Caco-2 (cell line): Measurements from ENCODE around the gene ADORA1. TPM values are rescaled to one million over a fixed set of nuclear protein-coding genes. Genes with fewer than 3 reads are reported as not detected.

Experiments used
- BruUV-seq: library from RNA; stranded (reverse); fragments of 400-500 nt; replicated peaks from 2 replicates; lab custom pipeline; 2021; lab: Mats Ljungman, UMichigan
- CTCF ChIA-PET: fragments of 300-600 bp; sonication (Branson Sonifier 250); formaldehyde crosslinking; loops from one replicate; lab custom pipeline; 2022; ENCODE audit warnings: antibody characterized with exemption; lab: Charles Lee
- POLR2A ChIA-PET: fragments of 300-600 bp; sonication (Branson Sonifier 250); formaldehyde crosslinking; loops from one replicate; lab custom pipeline; 2022; ENCODE audit warnings: antibody characterized with exemption; lab: Charles Lee
- DNase-seq, 2 experiments: peaks; one replicate each; pipeline versions ENCODE4 v3.0.0 to v3.0.0-alpha.2; 2020 to 2022
- H3K27me3 ChIP-seq: replicated peaks from 2 replicates; pipeline ENCODE4 v1.6.0; 2011; ENCODE audit warnings: low read length; ENCODE audit not compliant: control insufficient read depth, insufficient read depth
- H3K36me3 ChIP-seq: 2 replicates; pipeline ENCODE4 v1.5.1; 2011; ENCODE audit warnings: low read length; ENCODE audit not compliant: control insufficient read depth, insufficient read depth
- H3K4me1 ChIP-seq: fragments of 250-450 bp; sonication (Bioruptor Pico); 2 replicates; pipeline ENCODE4 v1.5.1; 2020; ENCODE audit warnings: mild to moderate bottlenecking
- H3K4me3 ChIP-seq: 2 replicates; pipeline ENCODE4 v1.5.1; 2011; ENCODE audit warnings: low read depth, mild to moderate bottlenecking, control low read depth, low read length
- H3K9me3 ChIP-seq: fragments of 250-450 bp; sonication (Bioruptor Pico); 2 replicates; pipeline ENCODE4 v1.5.1; 2020; ENCODE audit warnings: mild to moderate bottlenecking, moderate library complexity
- H3K27ac Mint-ChIP-seq: one replicate; pipeline ENCODE4 v1.8.0; 2022; ENCODE audit warnings: mixed read lengths; ENCODE audit not compliant: unreplicated experiment
- H3K27me3 Mint-ChIP-seq: one replicate; pipeline ENCODE4 v1.8.0; 2022; ENCODE audit warnings: mixed read lengths; ENCODE audit not compliant: insufficient read depth, unreplicated experiment
- H3K36me3 Mint-ChIP-seq: one replicate; pipeline ENCODE4 v1.8.0; 2022; ENCODE audit warnings: mild to moderate bottlenecking, mixed read lengths; ENCODE audit not compliant: insufficient read depth, unreplicated experiment
- H3K4me1 Mint-ChIP-seq: one replicate; pipeline ENCODE4 v1.8.0; 2022; ENCODE audit warnings: low read depth, mixed read lengths; ENCODE audit not compliant: unreplicated experiment
- H3K4me3 Mint-ChIP-seq: one replicate; pipeline ENCODE4 v1.8.0; 2022; ENCODE audit warnings: mild to moderate bottlenecking, moderate library complexity, mixed read lengths; ENCODE audit not compliant: unreplicated experiment
- H3K9me3 Mint-ChIP-seq: one replicate; pipeline ENCODE4 v1.8.0; 2022; ENCODE audit warnings: mixed read lengths; ENCODE audit not compliant: unreplicated experiment
- intact Hi-C: fragments of 100-400 bp; cut with micrococcal nuclease; formaldehyde crosslinking; loops from one replicate; pipeline ENCODE4 v1.10.0; 2022; ENCODE audit not compliant: unreplicated experiment
- total RNA-seq: library from RNA; stranded (reverse); gene quantifications from 2 replicates; pipeline ENCODE4 v1.2.3, GENCODE V29; 2022
- TF ChIP-seq, protein P1 (sequence below), 2 experiments: fragments of 200-600 bp in 1 of 2; IDR thresholded peaks; 1 replicate in 1 of 2; 2 replicates in 1 of 2; pipeline versions ENCODE4 v1.5.1 to v1.8.0; 2011 to 2022; ENCODE audit warnings: antibody characterized with exemption in 1 of 2, control low read depth in 1 of 2, inconsistent platforms in 1 of 2, low read depth in 1 of 2, low read length in 1 of 2, mild to moderate bottlenecking in 1 of 2, moderate library complexity in 1 of 2; ENCODE audit not compliant: insufficient read depth in 1 of 2, severe bottlenecking in 1 of 2, unreplicated experiment in 1 of 2

Gene ADORA1
- total RNA-seq, 1 experiment from 2014 or later: 46.0 TPM

DNA sequence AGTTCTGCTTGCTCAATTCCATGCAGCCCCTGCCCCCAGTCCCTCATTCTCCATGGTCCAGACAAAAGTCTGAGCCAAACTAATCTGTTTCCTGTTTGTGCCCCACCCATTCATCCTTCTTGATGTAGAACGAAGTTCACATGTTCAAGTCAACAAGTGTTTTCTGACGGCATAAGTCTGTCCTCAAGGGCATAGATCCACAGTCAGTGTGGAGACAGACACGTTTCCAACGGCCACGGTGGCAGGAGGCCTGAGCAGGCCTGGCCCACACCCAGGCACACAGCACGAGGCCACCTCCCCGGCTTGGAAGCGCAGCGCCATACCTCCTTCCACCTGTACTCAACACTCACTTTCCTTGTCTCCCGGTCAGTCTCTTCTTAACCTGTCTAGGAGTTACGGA lies 16.1 kb downstream of the ADORA1 start:
- CTCF ChIA-PET: no interaction called here
- no peak overlapping the region for H3K27ac Mint-ChIP-seq
- DNase-seq: no peak
- H3K9me3 Mint-ChIP-seq: no peaks in the 10 kb centered on the region
- TF ChIP-seq, protein P1, sequence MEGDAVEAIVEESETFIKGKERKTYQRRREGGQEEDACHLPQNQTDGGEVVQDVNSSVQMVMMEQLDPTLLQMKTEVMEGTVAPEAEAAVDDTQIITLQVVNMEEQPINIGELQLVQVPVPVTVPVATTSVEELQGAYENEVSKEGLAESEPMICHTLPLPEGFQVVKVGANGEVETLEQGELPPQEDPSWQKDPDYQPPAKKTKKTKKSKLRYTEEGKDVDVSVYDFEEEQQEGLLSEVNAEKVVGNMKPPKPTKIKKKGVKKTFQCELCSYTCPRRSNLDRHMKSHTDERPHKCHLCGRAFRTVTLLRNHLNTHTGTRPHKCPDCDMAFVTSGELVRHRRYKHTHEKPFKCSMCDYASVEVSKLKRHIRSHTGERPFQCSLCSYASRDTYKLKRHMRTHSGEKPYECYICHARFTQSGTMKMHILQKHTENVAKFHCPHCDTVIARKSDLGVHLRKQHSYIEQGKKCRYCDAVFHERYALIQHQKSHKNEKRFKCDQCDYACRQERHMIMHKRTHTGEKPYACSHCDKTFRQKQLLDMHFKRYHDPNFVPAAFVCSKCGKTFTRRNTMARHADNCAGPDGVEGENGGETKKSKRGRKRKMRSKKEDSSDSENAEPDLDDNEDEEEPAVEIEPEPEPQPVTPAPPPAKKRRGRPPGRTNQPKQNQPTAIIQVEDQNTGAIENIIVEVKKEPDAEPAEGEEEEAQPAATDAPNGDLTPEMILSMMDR (IDR thresholded peaks at IDR 0.05; ENCODE audit: insufficient read depth in 1 of 2, low read depth in 1 of 2, low read length in 1 of 2, severe bottlenecking in 1 of 2, unreplicated experiment in 1 of 2): no peak
- no peaks in the 10 kb centered on the region for H3K9me3 ChIP-seq
- no peak overlapping the region for H3K4me3 Mint-ChIP-seq
- no peaks in the 10 kb centered on the region for H3K36me3 ChIP-seq
- H3K4me1 ChIP-seq: no peaks in the 10 kb centered on the region
- no TSS peak for BruUV-seq
- H3K36me3 Mint-ChIP-seq: peaks cover 7% of the 10 kb centered on the region
- POLR2A ChIA-PET: no interaction called here
- no peak overlapping the region for H3K4me3 ChIP-seq
- H3K27me3 ChIP-seq: no peaks in the 10 kb centered on the region
- intact Hi-C loops: no loop called here
- no peaks in the 10 kb centered on the region for H3K27me3 Mint-ChIP-seq
- no peaks in the 10 kb centered on the region for H3K4me1 Mint-ChIP-seq

DNA sequence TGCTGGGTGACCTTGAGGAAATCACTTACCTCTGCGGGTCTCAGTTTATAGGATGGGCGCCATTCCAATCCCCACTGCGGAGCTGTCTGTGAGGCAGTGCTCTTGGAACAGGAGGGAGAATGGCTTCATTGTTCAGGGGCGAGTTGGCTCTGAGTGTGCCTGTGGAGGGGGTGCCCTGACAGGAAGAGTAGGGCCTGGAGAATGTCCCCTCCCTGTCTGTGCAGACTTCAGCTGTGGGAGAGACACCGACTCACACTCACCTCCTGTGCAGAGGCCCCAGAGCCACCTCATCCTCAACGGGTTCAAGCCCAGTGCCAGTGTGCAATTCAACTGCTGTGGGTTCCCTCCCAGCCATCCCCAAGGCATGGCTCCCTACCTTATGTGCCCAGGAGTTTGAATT lies 17.1 kb downstream of the ADORA1 start:
- intact Hi-C loops: no loop called here
- Mint-ChIP-seq H3K27me3 (no peaks in the 10 kb centered on the region), H3K9me3 (no peaks in the 10 kb centered on the region), H3K4me1 (no peaks in the 10 kb centered on the region), H3K36me3 (peaks cover 7% of the 10 kb centered on the region), H3K4me3 (no peak overlapping the region), H3K27ac (no peak overlapping the region)
- H3K27me3 ChIP-seq: no peaks in the 10 kb centered on the region
- TF ChIP-seq, protein P1 (IDR thresholded peaks at IDR 0.05; ENCODE audit: insufficient read depth in 1 of 2, low read depth in 1 of 2, low read length in 1 of 2, severe bottlenecking in 1 of 2, unreplicated experiment in 1 of 2): no peak
- CTCF ChIA-PET: no interaction called here
- BruUV-seq: no TSS peak
- no peaks in the 10 kb centered on the region for H3K36me3 ChIP-seq
- no peaks in the 10 kb centered on the region for H3K9me3 ChIP-seq
- H3K4me3 ChIP-seq: no peak overlapping the region
- POLR2A ChIA-PET: no interaction called here
- H3K4me1 ChIP-seq: no peaks in the 10 kb centered on the region
- no peak for DNase-seq

DNA sequence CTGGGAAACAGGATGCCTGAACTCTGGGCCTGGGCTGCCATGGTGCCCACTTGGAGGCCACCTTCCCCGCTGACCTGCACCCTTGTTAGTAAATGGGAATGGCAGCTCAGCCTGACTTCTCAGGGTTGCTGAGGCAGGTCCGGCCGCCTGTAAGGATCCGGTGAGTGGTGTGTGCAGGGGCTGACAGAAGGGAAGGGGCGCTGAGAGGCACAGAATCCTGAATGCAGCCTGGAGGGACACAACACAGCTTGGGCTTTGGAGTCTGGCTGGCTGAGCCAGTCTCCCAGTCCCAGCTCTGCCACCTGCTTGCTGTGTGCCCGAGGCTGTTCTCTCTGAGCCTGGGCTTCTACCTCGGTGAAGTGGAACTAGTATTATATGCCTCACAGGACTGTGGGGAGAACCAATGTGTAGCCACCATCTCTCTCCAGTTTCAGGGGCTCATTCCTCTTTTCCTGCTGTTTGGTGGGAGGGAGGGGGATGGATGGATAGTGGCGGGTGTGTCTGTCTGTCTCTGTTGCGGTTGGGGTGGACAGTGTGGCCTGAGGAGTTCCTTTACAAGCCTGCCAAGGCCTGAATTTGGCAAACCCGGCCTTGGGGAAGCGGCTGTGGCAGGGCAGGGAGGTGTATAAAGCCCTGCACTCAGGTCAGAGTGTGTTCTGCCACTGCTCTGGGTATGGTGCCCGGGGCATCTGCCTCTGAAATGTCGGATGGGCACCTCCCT lies 18.0 kb downstream of the ADORA1 start:
- Histone ChIP-seq H3K36me3 (no peaks in the 10 kb centered on the region), H3K27me3 (no peaks in the 10 kb centered on the region), H3K4me1 (no peaks in the 10 kb centered on the region), H3K9me3 (no peaks in the 10 kb centered on the region), H3K4me3 (no peak overlapping the region)
- no peak for DNase-seq
- no peaks in the 10 kb centered on the region for H3K9me3 Mint-ChIP-seq
- POLR2A ChIA-PET: no interaction called here
- peaks cover 7% of the 10 kb centered on the region for H3K36me3 Mint-ChIP-seq
- intact Hi-C loops: no loop called here
- H3K4me3 Mint-ChIP-seq: no peak overlapping the region
- H3K27me3 Mint-ChIP-seq: no peaks in the 10 kb centered on the region
- BruUV-seq: no TSS peak
- TF ChIP-seq, protein P1 (IDR thresholded peaks at IDR 0.05; ENCODE audit: insufficient read depth in 1 of 2, low read depth in 1 of 2, low read length in 1 of 2, severe bottlenecking in 1 of 2, unreplicated experiment in 1 of 2): no peak
- CTCF ChIA-PET: interaction anchor here (1.0 to 1.2 kb wide), 2 partner anchors 17 to 28 kb away, joined by 3 read pairs; no protein-coding TSS in a partner anchor
- peaks cover 7% of the 10 kb centered on the region for H3K4me1 Mint-ChIP-seq
- no peak overlapping the region for H3K27ac Mint-ChIP-seq
